Stimulated activated effector memory CD8-positive, alpha-beta T cell treated with anti-CD3 and anti-CD28 coated beads, Interleukin-12 subunit alpha, Interleukin-12 subunit beta, amount 100 ng/mL, for 72 hours (primary cell): Measurements from ENCODE around the gene ATP13A2.

ENCODE experiments used
- ATAC-seq: fragments of 150-1000 bp; cut with Tn5 transposase; 2 replicates; pipeline ENCODE4 v1.10.0; 2021
- DNase-seq, 2 donors: peaks; one replicate each; pipeline ENCODE4 v3.0.0; 2021 to 2022; ENCODE audit warnings: low spot score in 2 of 2
- H3K27ac Mint-ChIP-seq: one replicate; pipeline ENCODE4 v1.8.0; 2022; ENCODE audit warnings: mild to moderate bottlenecking, mixed read lengths
- H3K36me3 Mint-ChIP-seq: one replicate; pipeline ENCODE4 v1.8.0; 2022; ENCODE audit warnings: mild to moderate bottlenecking, mixed read lengths
- H3K4me1 Mint-ChIP-seq: one replicate; pipeline ENCODE4 v1.8.0; 2022; ENCODE audit warnings: mixed read lengths
- H3K4me3 Mint-ChIP-seq: one replicate; pipeline ENCODE4 v1.8.0; 2022; ENCODE audit warnings: mild to moderate bottlenecking, mixed read lengths
- H3K9me3 Mint-ChIP-seq: one replicate; pipeline ENCODE4 v1.8.0; 2022; ENCODE audit warnings: mixed read lengths

Gene ATP13A2

GRCh38 chr1:17001760-17002523 lies 9.8 kb downstream of the ATP13A2 start:
- H3K4me1 Mint-ChIP-seq, result no peaks in the 10 kb centered on the region
- no peak overlapping the region for H3K27ac Mint-ChIP-seq
- H3K4me3 Mint-ChIP-seq, result no peak overlapping the region
- H3K9me3 Mint-ChIP-seq, result no peaks in the 10 kb centered on the region
- ATAC-seq, result no peak
- no peak for DNase-seq
- H3K36me3 Mint-ChIP-seq, result peaks cover 58% of the 10 kb centered on the region

GRCh38 chr1:16999863-17000262 lies 11.9 kb downstream of the ATP13A2 start:
- Mint-ChIP-seq H3K36me3 (peaks cover 74% of the 10 kb centered on the region), H3K27ac (no peak overlapping the region)

GRCh38 chr1:16998589-16998988 lies 13.1 kb downstream of the ATP13A2 start:
- H3K4me1 Mint-ChIP-seq, result no peaks in the 10 kb centered on the region

More at GRCh38 chr1:16999863-17000262, 11.9 kb downstream of the ATP13A2 start:
- Mint-ChIP-seq H3K4me3 (no peak overlapping the region), H3K9me3 (no peaks in the 10 kb centered on the region), H3K4me1 (no peaks in the 10 kb centered on the region)
- DNase-seq (no peak), ATAC-seq (no peak)

GRCh38 chr1:16996845-16997244 lies 14.9 kb downstream of the ATP13A2 start:
- no peak overlapping the region for H3K27ac Mint-ChIP-seq
- H3K4me3 Mint-ChIP-seq, result no peak overlapping the region
- ATAC-seq (no peak), DNase-seq (no peak)
- no peaks in the 10 kb centered on the region for H3K9me3 Mint-ChIP-seq
- no peaks in the 10 kb centered on the region for H3K4me1 Mint-ChIP-seq
- H3K36me3 Mint-ChIP-seq, result peaks cover 60% of the 10 kb centered on the region

More at GRCh38 chr1:16998589-16998988, 13.1 kb downstream of the ATP13A2 start:
- no peak overlapping the region for H3K27ac Mint-ChIP-seq
- H3K9me3 Mint-ChIP-seq, result no peaks in the 10 kb centered on the region
- DNase-seq (no peak), ATAC-seq (no peak)
- peaks cover 65% of the 10 kb centered on the region for H3K36me3 Mint-ChIP-seq
- no peak overlapping the region for H3K4me3 Mint-ChIP-seq

GRCh38 chr1:16993521-16994038 lies 18.1 kb downstream of the ATP13A2 start:
- peaks cover 49% of the 10 kb centered on the region for H3K36me3 Mint-ChIP-seq
- DNase-seq (no peak), ATAC-seq (no peak)
- H3K4me1 Mint-ChIP-seq, result no peaks in the 10 kb centered on the region
- no peak overlapping the region for H3K27ac Mint-ChIP-seq
- no peak overlapping the region for H3K4me3 Mint-ChIP-seq
- no peaks in the 10 kb centered on the region for H3K9me3 Mint-ChIP-seq

- H3K36me3 Mint-ChIP-seq, result peaks cover 39% of the 10 kb centered on the region
- H3K4me3 Mint-ChIP-seq, result no peak overlapping the region
- ATAC-seq (no peak), DNase-seq (no peak)
- H3K27ac Mint-ChIP-seq, result no peak overlapping the region
- H3K4me1 Mint-ChIP-seq, result no peaks in the 10 kb centered on the region
- H3K9me3 Mint-ChIP-seq, result no peaks in the 10 kb centered on the region
These were observed 19.1 kb downstream of the ATP13A2 start for GRCh38 chr1:16992675-16993074.

GRCh38 chr1:16992102-16992501 lies 19.6 kb downstream of the ATP13A2 start:
- Mint-ChIP-seq H3K27ac (no peak overlapping the region), H3K36me3 (peaks cover 34% of the 10 kb centered on the region), H3K4me3 (no peak overlapping the region), H3K4me1 (no peaks in the 10 kb centered on the region), H3K9me3 (no peaks in the 10 kb centered on the region)
- no peak for ATAC-seq
- DNase-seq, result no peak

GRCh38 chr1:16991571-16991970 lies 20.2 kb downstream of the ATP13A2 start:
- DNase-seq, result no peak
- no peak overlapping the region for H3K27ac Mint-ChIP-seq
- no peak overlapping the region for H3K4me3 Mint-ChIP-seq
- no peaks in the 10 kb centered on the region for H3K4me1 Mint-ChIP-seq
- no peaks in the 10 kb centered on the region for H3K9me3 Mint-ChIP-seq
- peaks cover 32% of the 10 kb centered on the region for H3K36me3 Mint-ChIP-seq
- ATAC-seq, result no peak

- Mint-ChIP-seq H3K9me3 (no peaks in the 10 kb centered on the region), H3K36me3 (peaks cover 26% of the 10 kb centered on the region), H3K4me1 (no peaks in the 10 kb centered on the region), H3K4me3 (no peak overlapping the region), H3K27ac (no peak overlapping the region)
- ATAC-seq (no peak), DNase-seq (no peak)
These were observed 21.9 kb downstream of the ATP13A2 start for GRCh38 chr1:16989676-16990391.

- peaks cover 6% of the 10 kb centered on the region for H3K4me1 Mint-ChIP-seq
- no peak overlapping the region for H3K27ac Mint-ChIP-seq
- no peaks in the 10 kb centered on the region for H3K9me3 Mint-ChIP-seq
- H3K36me3 Mint-ChIP-seq, result peaks cover 25% of the 10 kb centered on the region
- ATAC-seq, result no peak
- no peak for DNase-seq
- no peak overlapping the region for H3K4me3 Mint-ChIP-seq
These were observed 23.5 kb downstream of the ATP13A2 start for GRCh38 chr1:16988210-16988609.

- ATAC-seq (no peak), DNase-seq (no peak)
- peaks cover 7% of the 10 kb centered on the region for H3K4me1 Mint-ChIP-seq
- no peak overlapping the region for H3K27ac Mint-ChIP-seq
- H3K4me3 Mint-ChIP-seq, result no peak overlapping the region
- no peaks in the 10 kb centered on the region for H3K9me3 Mint-ChIP-seq
- H3K36me3 Mint-ChIP-seq, result peaks cover 25% of the 10 kb centered on the region
These were observed 24.8 kb downstream of the ATP13A2 start for GRCh38 chr1:16986962-16987361.

- H3K9me3 Mint-ChIP-seq, result no peaks in the 10 kb centered on the region
- peaks cover 25% of the 10 kb centered on the region for H3K36me3 Mint-ChIP-seq
- no peak for ATAC-seq
- peaks cover 7% of the 10 kb centered on the region for H3K4me1 Mint-ChIP-seq
- H3K27ac Mint-ChIP-seq, result no peak overlapping the region
- no peak for DNase-seq
- H3K4me3 Mint-ChIP-seq, result no peak overlapping the region
These were observed 25.2 kb downstream of the ATP13A2 start for GRCh38 chr1:16986560-16986959.

GRCh38 chr1:16986113-16986512 lies 25.6 kb downstream of the ATP13A2 start:
- Mint-ChIP-seq H3K36me3 (peaks cover 25% of the 10 kb centered on the region), H3K4me1 (peaks cover 12% of the 10 kb centered on the region), H3K4me3 (no peak overlapping the region), H3K9me3 (no peaks in the 10 kb centered on the region), H3K27ac (no peak overlapping the region)
- DNase-seq (no peak), ATAC-seq (no peak)

GRCh38 chr1:16984717-16985116 lies 27.0 kb downstream of the ATP13A2 start:
- peaks cover 14% of the 10 kb centered on the region for H3K36me3 Mint-ChIP-seq
- no peak for ATAC-seq
- no peak for DNase-seq
- no peaks in the 10 kb centered on the region for H3K9me3 Mint-ChIP-seq
- H3K27ac Mint-ChIP-seq, result no peak overlapping the region
- peaks cover 17% of the 10 kb centered on the region for H3K4me1 Mint-ChIP-seq
- H3K4me3 Mint-ChIP-seq, result no peak overlapping the region

- peaks cover 9% of the 10 kb centered on the region for H3K36me3 Mint-ChIP-seq
- no peak overlapping the region for H3K27ac Mint-ChIP-seq
- ATAC-seq (no peak), DNase-seq (no peak)
- no peak overlapping the region for H3K4me3 Mint-ChIP-seq
- H3K4me1 Mint-ChIP-seq, result peaks cover 17% of the 10 kb centered on the region
- H3K9me3 Mint-ChIP-seq, result no peaks in the 10 kb centered on the region
These were observed 28.1 kb downstream of the ATP13A2 start for GRCh38 chr1:16983649-16984048.

- no peak for ATAC-seq
- Mint-ChIP-seq H3K36me3 (peaks cover 9% of the 10 kb centered on the region), H3K4me3 (no peak overlapping the region), H3K27ac (no peak overlapping the region), H3K9me3 (no peaks in the 10 kb centered on the region), H3K4me1 (peaks cover 17% of the 10 kb centered on the region)
- DNase-seq, result no peak
These were observed 28.8 kb downstream of the ATP13A2 start for GRCh38 chr1:16982902-16983301.
